GM12872 (cell line): Measurements from ENCODE around the gene SPATA21.

Experiments used
- TF ChIP-seq, protein P1 (sequence below): IDR thresholded peaks from 3 replicates; pipeline ENCODE4 v1.5.1; 2011; ENCODE audit warnings: low read depth, mild to moderate bottlenecking, low read length, moderate library complexity; ENCODE audit not compliant: insufficient read depth

Gene SPATA21

DNA sequence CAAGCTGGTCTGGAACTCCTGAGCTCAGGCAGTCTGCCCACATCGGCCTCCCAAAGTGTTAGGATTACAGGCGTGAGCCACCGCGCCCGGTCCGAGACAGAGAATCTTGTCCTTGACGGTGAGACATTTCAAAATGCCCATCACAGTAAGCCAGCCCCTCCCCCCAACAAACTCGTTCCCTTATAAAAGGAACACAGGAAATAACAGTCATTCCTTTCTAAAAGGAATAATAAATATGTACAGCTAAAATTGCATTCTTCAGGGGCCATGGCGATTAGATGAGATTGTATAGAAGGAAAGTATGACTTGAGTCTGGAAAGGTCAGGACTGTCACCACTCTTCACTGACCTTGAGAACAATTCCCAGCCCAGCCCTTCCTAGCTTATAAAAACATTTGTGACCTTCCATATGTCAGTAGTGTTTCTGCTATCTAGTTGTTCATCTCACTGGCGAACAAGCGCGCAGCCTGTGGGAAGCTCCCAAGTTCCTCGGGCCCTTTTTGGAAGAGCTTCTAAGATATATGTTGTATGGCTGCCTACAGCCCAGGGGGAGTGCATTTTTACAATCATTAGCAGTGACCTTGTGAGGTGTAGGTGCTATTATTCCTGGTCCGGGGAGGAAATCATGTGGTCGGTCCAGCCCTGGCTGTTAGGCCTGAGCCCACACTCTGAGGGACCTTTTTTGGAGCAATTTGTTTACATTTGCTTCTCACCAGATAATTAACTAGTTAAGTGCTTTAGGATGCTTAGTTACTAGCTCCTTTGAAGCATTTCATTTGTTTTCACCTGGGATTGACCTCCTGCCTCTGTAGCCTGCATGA lies 61.5 kb downstream of the SPATA21 start:
- TF ChIP-seq, protein P1, sequence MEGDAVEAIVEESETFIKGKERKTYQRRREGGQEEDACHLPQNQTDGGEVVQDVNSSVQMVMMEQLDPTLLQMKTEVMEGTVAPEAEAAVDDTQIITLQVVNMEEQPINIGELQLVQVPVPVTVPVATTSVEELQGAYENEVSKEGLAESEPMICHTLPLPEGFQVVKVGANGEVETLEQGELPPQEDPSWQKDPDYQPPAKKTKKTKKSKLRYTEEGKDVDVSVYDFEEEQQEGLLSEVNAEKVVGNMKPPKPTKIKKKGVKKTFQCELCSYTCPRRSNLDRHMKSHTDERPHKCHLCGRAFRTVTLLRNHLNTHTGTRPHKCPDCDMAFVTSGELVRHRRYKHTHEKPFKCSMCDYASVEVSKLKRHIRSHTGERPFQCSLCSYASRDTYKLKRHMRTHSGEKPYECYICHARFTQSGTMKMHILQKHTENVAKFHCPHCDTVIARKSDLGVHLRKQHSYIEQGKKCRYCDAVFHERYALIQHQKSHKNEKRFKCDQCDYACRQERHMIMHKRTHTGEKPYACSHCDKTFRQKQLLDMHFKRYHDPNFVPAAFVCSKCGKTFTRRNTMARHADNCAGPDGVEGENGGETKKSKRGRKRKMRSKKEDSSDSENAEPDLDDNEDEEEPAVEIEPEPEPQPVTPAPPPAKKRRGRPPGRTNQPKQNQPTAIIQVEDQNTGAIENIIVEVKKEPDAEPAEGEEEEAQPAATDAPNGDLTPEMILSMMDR: no peak

DNA sequence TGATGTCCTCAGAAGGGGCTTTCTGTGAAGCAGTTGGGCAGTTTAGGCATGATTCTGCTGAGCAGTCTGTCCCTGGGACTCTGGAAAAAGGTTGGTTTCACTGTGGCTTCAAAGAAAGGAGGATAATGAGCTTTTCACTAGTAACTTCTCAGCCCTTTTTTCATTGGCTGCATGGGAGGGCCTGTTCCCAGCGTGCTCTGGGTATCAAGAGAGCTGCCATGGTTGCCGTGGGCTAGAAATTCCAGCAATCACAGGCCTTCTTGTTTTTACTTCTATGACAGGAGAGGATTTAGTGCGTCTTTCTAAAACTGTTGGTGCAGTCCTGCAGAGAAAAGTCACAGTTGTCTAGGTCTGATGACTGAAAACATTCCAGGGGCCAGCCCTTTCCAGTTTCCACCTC lies 63.0 kb downstream of the SPATA21 start:
- TF ChIP-seq, protein P1: no peak

DNA sequence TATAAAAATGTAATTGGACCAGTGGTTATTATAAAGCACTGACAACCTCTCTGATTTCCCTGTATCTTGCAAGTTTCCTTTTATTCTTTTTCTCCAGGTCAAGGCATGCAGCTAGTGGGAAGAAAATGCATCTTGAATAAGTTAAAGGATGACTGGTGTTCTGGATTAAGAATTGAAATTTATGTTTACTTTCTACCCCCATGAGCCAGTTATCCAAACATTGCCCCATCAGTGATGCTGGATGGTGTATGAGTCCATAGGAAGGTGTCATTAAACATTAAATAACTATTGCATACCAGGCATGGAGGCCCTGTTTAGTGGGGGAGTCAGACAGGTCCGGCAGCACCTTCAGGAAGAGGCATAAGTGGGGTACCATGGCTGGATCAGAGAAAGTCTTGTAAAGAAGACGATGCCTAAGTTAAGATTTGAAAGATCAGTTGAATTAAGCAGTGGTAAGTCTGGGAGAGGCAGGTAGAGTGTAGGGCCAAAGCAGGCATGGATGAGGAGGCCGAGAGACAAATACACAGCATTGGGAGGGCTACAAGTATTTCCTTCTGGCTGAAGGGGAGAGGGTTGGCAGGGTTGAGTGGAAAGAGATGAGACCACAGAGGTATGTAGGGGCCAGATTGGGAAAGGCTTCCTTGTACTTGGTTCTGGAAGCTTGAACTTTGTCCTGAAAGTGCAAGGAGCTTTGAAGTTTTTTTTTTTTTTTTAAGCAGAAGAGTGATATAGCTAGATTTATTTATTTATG lies 64.5 kb downstream of the SPATA21 start:
- TF ChIP-seq, protein P1: no peak

DNA sequence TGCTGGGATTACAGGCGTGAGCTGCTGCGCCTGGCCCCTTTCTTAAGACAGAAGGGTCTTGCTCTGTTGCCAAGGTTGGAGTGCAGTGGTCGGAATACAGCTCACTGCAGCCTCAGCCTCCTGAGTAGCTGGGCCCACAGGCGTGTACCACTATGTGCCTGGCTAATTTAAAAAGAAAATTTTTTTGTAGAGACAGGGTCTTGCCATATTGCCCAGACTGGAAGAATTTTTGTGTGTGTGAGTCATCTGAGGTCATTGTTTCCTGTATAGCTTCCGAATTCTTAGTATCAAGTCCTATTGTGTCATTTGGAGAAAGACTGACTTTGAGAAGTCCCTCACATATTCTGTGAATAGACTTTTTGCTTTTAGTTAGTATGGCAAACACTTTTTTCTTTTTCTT lies 65.5 kb downstream of the SPATA21 start:
- TF ChIP-seq, protein P1: no peak

DNA sequence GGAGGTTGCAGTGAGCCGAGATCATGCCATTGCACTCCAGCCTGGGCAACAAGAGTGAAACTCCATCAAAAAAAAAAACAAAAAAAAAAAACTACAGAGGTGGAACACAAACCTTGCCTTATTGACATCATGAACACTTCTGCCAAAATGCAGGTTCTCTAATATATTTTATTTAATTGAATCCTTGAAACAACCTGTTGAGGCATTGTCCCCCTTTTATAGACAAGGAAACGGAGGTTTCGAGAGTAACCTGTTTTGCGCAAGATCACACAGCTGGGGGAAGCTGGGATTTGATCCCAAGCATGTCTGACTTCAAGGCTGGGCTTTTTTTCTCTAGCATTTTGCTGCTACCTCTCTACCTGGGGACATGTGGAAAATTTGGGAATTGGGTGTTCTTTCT lies 67.4 kb downstream of the SPATA21 start:
- TF ChIP-seq, protein P1: no peak

DNA sequence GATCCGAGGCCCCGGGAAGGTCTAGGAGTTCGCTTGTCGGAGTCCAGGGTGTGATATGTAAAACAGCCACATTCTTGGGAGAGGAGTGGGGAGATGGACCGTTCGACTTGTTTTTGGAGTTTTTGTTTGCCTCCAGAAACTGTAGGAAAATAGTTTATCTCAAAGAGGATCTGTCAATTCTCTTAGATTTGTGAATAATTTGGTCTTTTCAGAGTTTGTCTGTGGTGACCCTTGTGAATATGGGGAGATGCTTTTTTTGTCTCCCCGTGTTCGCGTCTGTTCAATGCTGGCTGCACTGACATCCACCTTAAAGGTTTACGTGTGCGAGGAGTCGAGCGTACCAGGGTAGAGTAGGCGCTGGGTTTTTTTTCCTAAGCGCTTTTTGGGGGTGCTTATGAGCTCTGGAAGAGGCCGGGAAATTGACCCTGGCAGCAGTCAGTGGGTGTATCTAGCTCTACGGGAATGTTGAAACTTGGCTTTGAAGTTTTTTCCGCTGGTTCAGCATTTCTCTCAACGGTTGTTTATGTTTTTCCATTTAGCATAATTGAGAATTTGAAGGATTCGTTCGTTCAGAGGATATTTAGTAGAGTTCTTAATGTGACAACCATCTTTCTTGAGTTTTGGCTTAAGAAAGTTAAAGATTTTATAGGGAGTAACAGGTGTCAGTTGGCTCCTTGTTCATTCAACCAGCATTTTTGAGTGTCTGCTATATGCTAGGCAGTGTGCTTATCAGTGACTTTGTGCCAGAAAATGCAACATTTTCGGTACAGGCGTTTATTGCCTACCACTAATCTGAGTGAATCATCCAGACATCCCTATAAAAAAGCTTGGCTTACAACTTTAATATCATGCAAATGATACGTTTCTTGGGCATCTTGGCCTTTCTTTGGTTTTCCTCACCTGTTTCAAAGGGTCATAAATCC lies 69.0 kb downstream of the SPATA21 start:
- TF ChIP-seq, protein P1: no peak
